ENCODE results near the gene PHTF2.

PHTF2 gene

GRCh38 chr7:77878500-77878899 lies 79.9 kb downstream of the PHTF2 start:
- no peak for DNase-seq (ENCODE audit: extremely low read depth, low read depth)
- TF ChIP-seq CTCF (IDR thresholded peaks at IDR 0.05; ENCODE audit: low read depth, low read length), result no peak

GRCh38 chr7:77879272-77879671 lies 80.7 kb downstream of the PHTF2 start:
- no peak for DNase-seq (ENCODE audit: extremely low read depth, low read depth)
- TF ChIP-seq CTCF (IDR thresholded peaks at IDR 0.05; ENCODE audit: low read depth, low read length), result no peak

GRCh38 chr7:77881871-77882270 lies 83.3 kb downstream of the PHTF2 start:
- no peak for TF ChIP-seq CTCF (IDR thresholded peaks at IDR 0.05; ENCODE audit: low read depth, low read length)
- DNase-seq (ENCODE audit: extremely low read depth, low read depth), result no peak

- no peak for DNase-seq (ENCODE audit: extremely low read depth, low read depth)
- no peak for TF ChIP-seq CTCF (IDR thresholded peaks at IDR 0.05; ENCODE audit: low read depth, low read length)
Observed at GRCh38 chr7:77885155-77885554, 86.6 kb downstream of the PHTF2 start.

- no peak for TF ChIP-seq CTCF (IDR thresholded peaks at IDR 0.05; ENCODE audit: low read depth, low read length)
Observed at GRCh38 chr7:77887567-77887966, 89.0 kb downstream of the PHTF2 start.

GRCh38 chr7:77888998-77889397 lies 90.4 kb downstream of the PHTF2 start:
- no peak for TF ChIP-seq CTCF (IDR thresholded peaks at IDR 0.05; ENCODE audit: low read depth, low read length)

More at GRCh38 chr7:77887567-77887966, 89.0 kb downstream of the PHTF2 start:
- peak; percentile 44 for DNase-seq (ENCODE audit: extremely low read depth, low read depth)

GRCh38 chr7:77893813-77894212 lies 95.2 kb downstream of the PHTF2 start:
- TF ChIP-seq CTCF (IDR thresholded peaks at IDR 0.05; ENCODE audit: low read depth, low read length), result no peak
- DNase-seq (ENCODE audit: extremely low read depth, low read depth), result no peak

More at GRCh38 chr7:77888998-77889397, 90.4 kb downstream of the PHTF2 start:
- DNase-seq (ENCODE audit: extremely low read depth, low read depth), result no peak

Data from AG09319 (cell line).